Measurements from ENCODE around the gene TAX1BP1.
A peak's percentile ranks its signal among the peaks of the same experiment; 100 is the strongest.
"Not testable (repeated sequence)": the region's sequence is repeated elsewhere in the genome, so short reads cannot be mapped to it uniquely, and the experiment has no call there.

TAX1BP1 gene

GRCh38 chr7:27846388-27846787 lies 106.4 kb downstream of the TAX1BP1 start:
- no peak overlapping the region for H3K4me3 ChIP-seq (ENCODE audit: low read length)
- TF ChIP-seq CTCF (conservative IDR thresholded peaks at IDR 0.05; ENCODE audit: low read depth, low read length), result no peak
- DNase-seq (ENCODE audit: low read depth), result no peak

GRCh38 chr7:27850531-27850930 lies 110.6 kb downstream of the TAX1BP1 start:
- no peak for DNase-seq (ENCODE audit: low read depth)
- no peak for TF ChIP-seq CTCF (conservative IDR thresholded peaks at IDR 0.05; ENCODE audit: low read depth, low read length)
- H3K4me3 ChIP-seq (ENCODE audit: low read length), result no peak overlapping the region

- not testable (repeated sequence) for DNase-seq (ENCODE audit: low read depth)
Measured at GRCh38 chr7:27856703-27857485, 116.9 kb downstream of the TAX1BP1 start.

GRCh38 chr7:27860800-27861199 lies 120.8 kb downstream of the TAX1BP1 start:
- DNase-seq (ENCODE audit: low read depth), result no peak
- no peak for TF ChIP-seq CTCF (conservative IDR thresholded peaks at IDR 0.05; ENCODE audit: low read depth, low read length)
- H3K4me3 ChIP-seq (ENCODE audit: low read length), result no peak overlapping the region

More at GRCh38 chr7:27856703-27857485, 116.9 kb downstream of the TAX1BP1 start:
- H3K4me3 ChIP-seq (ENCODE audit: low read length), result not testable (repeated sequence)

- H3K4me3 ChIP-seq (ENCODE audit: low read length), result no peak overlapping the region
- no peak for DNase-seq (ENCODE audit: low read depth)
- TF ChIP-seq CTCF (conservative IDR thresholded peaks at IDR 0.05; ENCODE audit: low read depth, low read length), result no peak
Measured at GRCh38 chr7:27861747-27862146, 121.8 kb downstream of the TAX1BP1 start.

GRCh38 chr7:27863880-27864279 lies 123.9 kb downstream of the TAX1BP1 start:
- peak; percentile 42 for DNase-seq (ENCODE audit: low read depth)
- no peak for TF ChIP-seq CTCF (conservative IDR thresholded peaks at IDR 0.05; ENCODE audit: low read depth, low read length)
- H3K4me3 ChIP-seq (ENCODE audit: low read length), result no peak overlapping the region

- no peak for TF ChIP-seq CTCF (conservative IDR thresholded peaks at IDR 0.05; ENCODE audit: low read depth, low read length)
- no peak for DNase-seq (ENCODE audit: low read depth)
- H3K4me3 ChIP-seq (ENCODE audit: low read length), result no peak overlapping the region
Measured at GRCh38 chr7:27866256-27866655, 126.3 kb downstream of the TAX1BP1 start.

Measured in retinal pigment epithelial cell (primary cell).